Neural progenitor cell (in vitro differentiated cells): ENCODE measurements around the gene UQCC2.

Source experiments
- EZH2 ChIP-seq: fragments of 200-600 bp; sonication (generic); IDR thresholded peaks from 2 replicates; pipeline ENCODE4 v1.6.1; 2017; ENCODE audit warnings: antibody characterized with exemption, mild to moderate bottlenecking, moderate library complexity
- EZH2phosphoT487 ChIP-seq: fragments of 200-600 bp; sonication (generic); IDR thresholded peaks from 2 replicates; pipeline ENCODE4 v1.6.1; 2017; ENCODE audit warnings: antibody characterized with exemption
- TF ChIP-seq, protein P1 (sequence below): fragments of 200-600 bp; sonication (generic); IDR thresholded peaks from 2 replicates; pipeline ENCODE4 v1.5.1; 2017; ENCODE audit warnings: antibody characterized with exemption, mild to moderate bottlenecking

DNA sequence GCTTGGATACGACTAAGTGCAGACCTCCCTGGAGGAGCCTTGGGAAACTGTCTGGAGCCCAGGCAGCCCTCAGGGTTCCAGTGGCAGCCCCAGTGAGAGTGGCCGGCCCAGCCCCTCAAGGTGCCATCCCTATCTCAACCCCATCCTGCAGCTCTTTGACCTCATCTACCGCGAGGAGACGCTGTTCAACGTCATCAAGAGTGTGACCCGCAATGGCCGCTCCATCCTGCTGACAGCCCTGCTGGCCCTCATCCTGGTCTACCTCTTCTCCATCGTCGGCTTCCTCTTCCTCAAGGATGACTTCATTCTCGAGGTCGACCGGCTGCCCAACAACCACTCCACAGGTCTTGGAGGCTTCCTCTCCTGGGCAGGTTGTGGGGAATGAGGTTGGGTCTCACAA is 20.7 kb downstream of the UQCC2 start:
- TF ChIP-seq EZH2phosphoT487 (no peak), EZH2 (no peak)
- TF ChIP-seq, protein P1, sequence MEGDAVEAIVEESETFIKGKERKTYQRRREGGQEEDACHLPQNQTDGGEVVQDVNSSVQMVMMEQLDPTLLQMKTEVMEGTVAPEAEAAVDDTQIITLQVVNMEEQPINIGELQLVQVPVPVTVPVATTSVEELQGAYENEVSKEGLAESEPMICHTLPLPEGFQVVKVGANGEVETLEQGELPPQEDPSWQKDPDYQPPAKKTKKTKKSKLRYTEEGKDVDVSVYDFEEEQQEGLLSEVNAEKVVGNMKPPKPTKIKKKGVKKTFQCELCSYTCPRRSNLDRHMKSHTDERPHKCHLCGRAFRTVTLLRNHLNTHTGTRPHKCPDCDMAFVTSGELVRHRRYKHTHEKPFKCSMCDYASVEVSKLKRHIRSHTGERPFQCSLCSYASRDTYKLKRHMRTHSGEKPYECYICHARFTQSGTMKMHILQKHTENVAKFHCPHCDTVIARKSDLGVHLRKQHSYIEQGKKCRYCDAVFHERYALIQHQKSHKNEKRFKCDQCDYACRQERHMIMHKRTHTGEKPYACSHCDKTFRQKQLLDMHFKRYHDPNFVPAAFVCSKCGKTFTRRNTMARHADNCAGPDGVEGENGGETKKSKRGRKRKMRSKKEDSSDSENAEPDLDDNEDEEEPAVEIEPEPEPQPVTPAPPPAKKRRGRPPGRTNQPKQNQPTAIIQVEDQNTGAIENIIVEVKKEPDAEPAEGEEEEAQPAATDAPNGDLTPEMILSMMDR, result no peak
